ENCODE data around the gene MAN1C1.
A peak's percentile ranks its signal among the peaks of the same experiment; 100 is the strongest.

MAN1C1 gene

GRCh38 chr1:25685938-25686665, 69.5 kb downstream of the MAN1C1 start:
- H3K4me3 ChIP-seq (ENCODE audit: low read depth, low read length), result no peak overlapping the region
- TF ChIP-seq, protein P1, sequence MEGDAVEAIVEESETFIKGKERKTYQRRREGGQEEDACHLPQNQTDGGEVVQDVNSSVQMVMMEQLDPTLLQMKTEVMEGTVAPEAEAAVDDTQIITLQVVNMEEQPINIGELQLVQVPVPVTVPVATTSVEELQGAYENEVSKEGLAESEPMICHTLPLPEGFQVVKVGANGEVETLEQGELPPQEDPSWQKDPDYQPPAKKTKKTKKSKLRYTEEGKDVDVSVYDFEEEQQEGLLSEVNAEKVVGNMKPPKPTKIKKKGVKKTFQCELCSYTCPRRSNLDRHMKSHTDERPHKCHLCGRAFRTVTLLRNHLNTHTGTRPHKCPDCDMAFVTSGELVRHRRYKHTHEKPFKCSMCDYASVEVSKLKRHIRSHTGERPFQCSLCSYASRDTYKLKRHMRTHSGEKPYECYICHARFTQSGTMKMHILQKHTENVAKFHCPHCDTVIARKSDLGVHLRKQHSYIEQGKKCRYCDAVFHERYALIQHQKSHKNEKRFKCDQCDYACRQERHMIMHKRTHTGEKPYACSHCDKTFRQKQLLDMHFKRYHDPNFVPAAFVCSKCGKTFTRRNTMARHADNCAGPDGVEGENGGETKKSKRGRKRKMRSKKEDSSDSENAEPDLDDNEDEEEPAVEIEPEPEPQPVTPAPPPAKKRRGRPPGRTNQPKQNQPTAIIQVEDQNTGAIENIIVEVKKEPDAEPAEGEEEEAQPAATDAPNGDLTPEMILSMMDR (IDR thresholded peaks at IDR 0.05; ENCODE audit: insufficient read depth, low read depth, low read length, missing control alignments), result no peak
- no peak for DNase-seq (ENCODE audit: low read depth)

- no peak for DNase-seq (ENCODE audit: low read depth)
- TF ChIP-seq, protein P1 (IDR thresholded peaks at IDR 0.05; ENCODE audit: insufficient read depth, low read depth, low read length, missing control alignments), result no peak
- H3K4me3 ChIP-seq (ENCODE audit: low read depth, low read length), result no peak overlapping the region
Measured at GRCh38 chr1:25687221-25688017, 70.8 kb downstream of the MAN1C1 start.

GRCh38 chr1:25688390-25689119, 72.0 kb downstream of the MAN1C1 start:
- TF ChIP-seq, protein P1 (IDR thresholded peaks at IDR 0.05; ENCODE audit: insufficient read depth, low read depth, low read length, missing control alignments), result no peak
- no peak overlapping the region for H3K4me3 ChIP-seq (ENCODE audit: low read depth, low read length)
- no peak for DNase-seq (ENCODE audit: low read depth)

DNA sequence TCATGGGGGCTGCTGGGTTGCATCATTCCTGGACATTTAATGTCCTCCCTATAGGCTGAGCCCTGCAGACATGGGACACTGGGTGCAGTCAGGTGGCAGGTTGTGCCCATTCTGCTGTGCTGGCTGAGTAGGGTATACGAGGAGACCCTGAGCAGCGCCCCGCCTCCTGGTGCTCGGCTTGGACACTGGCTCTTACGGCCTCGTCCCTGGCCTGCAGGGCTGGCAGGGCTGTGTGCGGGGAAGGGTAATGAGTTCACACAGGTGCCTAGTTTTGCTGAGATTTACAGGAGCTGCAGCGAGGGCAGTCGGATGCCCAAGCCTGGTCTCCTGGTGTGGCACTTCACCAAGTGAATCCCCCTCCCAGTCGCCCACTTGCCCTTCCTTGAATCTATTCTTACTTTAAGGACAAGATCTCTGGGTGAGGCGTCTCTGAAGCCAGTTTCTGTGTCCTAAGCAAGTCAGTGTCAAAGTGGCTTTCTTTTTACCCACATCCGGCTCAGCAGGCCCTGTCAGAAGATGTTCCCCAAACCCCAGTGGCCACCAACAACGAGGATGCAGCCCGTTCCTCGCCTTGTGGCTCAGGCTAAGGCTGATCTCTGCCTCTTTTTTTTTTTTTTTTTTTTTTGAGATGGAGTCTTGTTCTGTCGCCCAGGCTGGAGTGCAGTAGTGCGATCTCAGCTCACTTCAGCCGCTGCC, 73.2 kb downstream of the MAN1C1 start:
- TF ChIP-seq, protein P1 (IDR thresholded peaks at IDR 0.05; ENCODE audit: insufficient read depth, low read depth, low read length, missing control alignments), result no peak
- no peak overlapping the region for H3K4me3 ChIP-seq (ENCODE audit: low read depth, low read length)

DNA sequence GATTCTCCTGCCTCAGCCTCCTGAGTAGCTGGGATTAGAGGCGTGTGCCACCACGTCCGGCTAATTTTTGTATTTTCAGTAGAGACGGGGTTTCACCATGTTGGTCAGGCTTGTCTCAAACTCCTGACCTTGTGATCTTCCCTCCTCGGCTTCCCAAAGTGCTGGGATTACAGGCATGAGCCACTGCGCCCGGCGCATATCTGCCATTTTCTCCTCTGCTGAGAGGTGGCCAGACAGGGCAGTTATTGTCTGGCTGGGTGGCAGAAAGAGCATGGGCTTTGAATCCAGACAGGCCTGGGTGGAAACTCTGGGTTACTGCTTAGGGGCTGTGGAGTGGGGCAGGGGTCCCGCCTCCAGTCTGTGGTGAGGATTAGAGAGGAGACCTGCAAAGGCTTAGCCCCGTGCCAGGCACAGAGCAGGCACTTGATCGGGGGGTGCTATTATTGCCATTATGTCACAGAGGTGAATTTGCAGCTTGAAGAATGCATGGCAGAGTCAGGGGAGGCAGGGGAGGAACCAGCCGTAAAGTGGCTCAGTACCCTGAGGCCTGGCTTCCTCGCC, 73.9 kb downstream of the MAN1C1 start:
- TF ChIP-seq, protein P1 (IDR thresholded peaks at IDR 0.05; ENCODE audit: insufficient read depth, low read depth, low read length, missing control alignments), result no peak
- no peak for DNase-seq (ENCODE audit: low read depth)
- no peak overlapping the region for H3K4me3 ChIP-seq (ENCODE audit: low read depth, low read length)

More for the DNA sequence above, 73.2 kb downstream of the MAN1C1 start:
- DNase-seq (ENCODE audit: low read depth), result peak; percentile 38

DNA sequence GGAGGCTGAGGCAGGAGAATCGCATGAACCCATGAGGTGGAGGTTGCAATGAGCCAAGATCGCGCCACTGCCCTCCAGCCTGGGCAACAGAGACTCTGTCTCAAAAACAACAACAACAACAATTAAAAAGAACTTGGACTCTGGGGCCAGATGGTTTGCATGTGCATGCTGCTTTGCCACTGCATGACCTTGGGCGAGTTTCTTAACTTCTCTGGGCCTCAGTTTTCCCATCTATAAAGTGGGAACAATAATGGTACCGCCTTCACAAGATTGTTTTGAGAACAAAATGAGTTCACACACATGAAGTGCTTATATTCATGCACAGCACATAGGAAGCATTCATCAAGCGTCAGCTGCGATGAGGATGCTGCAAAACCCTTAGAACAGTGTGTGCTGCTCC, 74.6 kb downstream of the MAN1C1 start:
- TF ChIP-seq, protein P1 (IDR thresholded peaks at IDR 0.05; ENCODE audit: insufficient read depth, low read depth, low read length, missing control alignments), result no peak
- H3K4me3 ChIP-seq (ENCODE audit: low read depth, low read length), result no peak overlapping the region
- DNase-seq (ENCODE audit: low read depth), result no peak

Data from GM12865 (cell line).